ENCODE data around the gene CLCN2. TPM values are rescaled to one million over a fixed set of nuclear protein-coding genes. Genes with fewer than 3 reads are reported as not detected.
A peak's percentile ranks its signal among the peaks of the same experiment; 100 is the strongest.

The CLCN2 gene
- total and polyA plus RNA-seq, 2 of the 4 experiments (the other 2 are of a cell fraction), result 2.9 to 5.8 TPM

- Histone ChIP-seq H2AFZ (replicated peaks; ENCODE audit: low read length, poor library complexity) (peak overlapping the region; percentile 88), H3K9me1 (ENCODE audit: insufficient read depth, low read length) (peaks cover 33% of the 10 kb centered on the region), H4K5ac (ENCODE audit: low read depth, low read length) (peak overlapping the region; percentile 37; the same call in 1 of the 2 replicates), H4K20me1 (ENCODE audit: insufficient read depth, low read length) (peaks cover 65% of the 10 kb centered on the region), H3K23ac (ENCODE audit: low read depth, low read length) (peak overlapping the region; percentile 39), H3K27me3 (ENCODE audit: control insufficient read depth, insufficient read depth, low read length) (no peaks in the 10 kb centered on the region), H2BK20ac (ENCODE audit: low read depth, low read length) (no peak overlapping the region), H2AK9ac (replicated peaks; ENCODE audit: low read depth, low read length, poor library complexity) (peak overlapping the region; percentile 92), H3K4me2 (ENCODE audit: low read depth, low read length) (peak overlapping the region; percentile 88), H2BK15ac (ENCODE audit: low read depth, low read length) (no peak overlapping the region), H3K4ac (ENCODE audit: low read depth, low read length) (peak overlapping the region; percentile 67), H4K8ac (ENCODE audit: low read depth in 2 of 2, low read length in 2 of 2) (peak overlapping the region; percentile 8 to 72; a peak in 2 of 4 replicates), H3K79me1 (ENCODE audit: low read depth in 1 of 2, low read length in 2 of 2) (peaks cover 23 to 89% of the 10 kb centered on the region in 2 experiments), H3K9me3 (ENCODE audit: control insufficient read depth, insufficient read depth, low read length) (no peaks in the 10 kb centered on the region), H3K4me3 (ENCODE audit: insufficient read depth, low read depth, low read length) (peak overlapping the region; percentile 91), H3K18ac (ENCODE audit: low read depth, low read length) (no peak overlapping the region), H2BK5ac (ENCODE audit: low read depth, low read length, poor library complexity, severe bottlenecking) (peak overlapping the region; percentile 85), H3K9ac (ENCODE audit: low read depth, low read length) (peak overlapping the region; percentile 84), H3K4me1 (ENCODE audit: control insufficient read depth, insufficient read depth, low read length) (peaks cover 43% of the 10 kb centered on the region), H3K27ac (ENCODE audit: insufficient read depth, low read length) (peak overlapping the region; percentile 96), H3K36me3 (ENCODE audit: control insufficient read depth, insufficient read depth, low read length) (peaks cover 43% of the 10 kb centered on the region), H3K14ac (replicated peaks; ENCODE audit: low read depth, low read length) (peak overlapping the region; percentile 34), H3K56ac (ENCODE audit: extremely low read depth, insufficient read depth, low read length) (peak overlapping the region; percentile 36; the same call in 1 of the 2 replicates), H2BK120ac (ENCODE audit: low read depth, low read length) (peak overlapping the region; percentile 40; the same call in 1 of the 2 replicates), H4K91ac (ENCODE audit: insufficient read depth, low read depth, low read length) (peak overlapping the region; percentile 60; the same call in 1 of the 2 replicates), H2AK5ac (ENCODE audit: low read depth, low read length) (peak overlapping the region; percentile 86)
- in situ Hi-C loops (cut with MboI; ENCODE audit: low sequenced_read_pairs) (no loop called here), intact Hi-C loops (cut with micrococcal nuclease) (no loop called here), dilution Hi-C loops (cut with HindIII; ENCODE audit: low sequenced_read_pairs, unreplicated experiment) (no loop called here)
- DNase-seq (peak; percentile 78), ATAC-seq (ENCODE audit: low read depth) (peak; percentile 49)
- no TSS peak for BruUV-seq (replicated peaks)
- ChIA-PET POLR2A (ENCODE audit: unreplicated experiment) (no interaction called here), CTCF (interaction anchor here (1.1 kb wide), 1 partner anchor 10 kb away, joined by 4 read pairs; no protein-coding TSS in a partner anchor)
- 0% methylated on average over 23 of the region's 77 CpGs; no CpG with 5 or more reads in 1 of the 2 experiments for WGBS, 2 experiments (ENCODE audit: extremely low coverage in 2 of 2, insufficient read length in 1 of 2)
- peak; percentile 50; the same call in 1 of the 2 replicates for TF ChIP-seq USF2 (IDR thresholded peaks at IDR 0.05; ENCODE audit: low read depth, low read length)
- TF ChIP-seq SMC3 (IDR thresholded peaks at IDR 0.05; ENCODE audit: low read depth, low read length), result no peak
- no peak for TF ChIP-seq CHD1 (IDR thresholded peaks at IDR 0.05; ENCODE audit: low read depth, low read length)
- no peak; the same call in 1 of the 2 replicates for TF ChIP-seq MAZ (IDR thresholded peaks at IDR 0.05; ENCODE audit: borderline replicate concordance, low read depth, low read length)
- no peak for TF ChIP-seq RAD21 (IDR thresholded peaks at IDR 0.05; ENCODE audit: low read length)
- peak; percentile 66; the same call in 1 of the 2 replicates for TF ChIP-seq MXI1 (IDR thresholded peaks at IDR 0.05; ENCODE audit: borderline replicate concordance, low read depth, low read length)
- TF ChIP-seq POLR2A (IDR thresholded peaks at IDR 0.05; ENCODE audit: low read depth, low read length), result peak; percentile 61
- TF ChIP-seq ELK1 (IDR thresholded peaks at IDR 0.05; ENCODE audit: borderline replicate concordance, low read depth, low read length), result no peak
- no peak for TF ChIP-seq NFE2L2 (IDR thresholded peaks at IDR 0.05; ENCODE audit: low read depth, low read length)
- peak; percentile 28; the same call in 1 of the 2 replicates for TF ChIP-seq FOS (IDR thresholded peaks at IDR 0.05; ENCODE audit: low read depth, low read length)
- TF ChIP-seq RCOR1 (IDR thresholded peaks at IDR 0.05; ENCODE audit: insufficient replicate concordance, low read length), result no peak
- TF ChIP-seq RFX5 (IDR thresholded peaks at IDR 0.05; ENCODE audit: low read depth, low read length), result no peak
- no peak for TF ChIP-seq BHLHE40 (IDR thresholded peaks at IDR 0.05; ENCODE audit: low read depth, low read length)
- TF ChIP-seq MAFK (IDR thresholded peaks at IDR 0.05; ENCODE audit: low read depth, low read length), result no peak
Measured at GRCh38 chr3:184335661-184336546, 25.5 kb downstream of the CLCN2 start.

Measured in IMR-90 (cell line).